ENCODE results near the gene RPS6KA1.

RPS6KA1 gene

GRCh38 chr1:26602378-26602959, 72.9 kb downstream of the RPS6KA1 start:
- Histone ChIP-seq H3K4me1 (ENCODE audit: insufficient read depth, low read length, severe bottlenecking) (no peaks in the 10 kb centered on the region), H3K36me3 (ENCODE audit: insufficient read depth, low read length) (no peaks in the 10 kb centered on the region), H3K4me3 (ENCODE audit: low read depth, low read length, poor library complexity, severe bottlenecking) (no peak overlapping the region), H3K4me2 (ENCODE audit: low read length) (no peak overlapping the region), H3K79me2 (ENCODE audit: insufficient read depth, low read length) (no peaks in the 10 kb centered on the region), H4K20me1 (ENCODE audit: insufficient read depth, low read length) (no peaks in the 10 kb centered on the region), H3K9ac (ENCODE audit: low read length) (no peak overlapping the region), H3F3A (ENCODE audit: insufficient read depth, low read length) (no peaks in the 10 kb centered on the region), H3K27me3 (ENCODE audit: insufficient read depth, low read length) (no peaks in the 10 kb centered on the region; the same call in 1 of the 2 replicates), H3K27ac (ENCODE audit: low read depth, low read length, poor library complexity, severe bottlenecking) (no peak overlapping the region), H3K9me3 (ENCODE audit: low read length) (no peaks in the 10 kb centered on the region), H3K9me2 (ENCODE audit: low read depth, low read length) (no peaks in the 10 kb centered on the region), H2AFZ (ENCODE audit: low read length) (no peak overlapping the region)
- TF ChIP-seq, protein P1, sequence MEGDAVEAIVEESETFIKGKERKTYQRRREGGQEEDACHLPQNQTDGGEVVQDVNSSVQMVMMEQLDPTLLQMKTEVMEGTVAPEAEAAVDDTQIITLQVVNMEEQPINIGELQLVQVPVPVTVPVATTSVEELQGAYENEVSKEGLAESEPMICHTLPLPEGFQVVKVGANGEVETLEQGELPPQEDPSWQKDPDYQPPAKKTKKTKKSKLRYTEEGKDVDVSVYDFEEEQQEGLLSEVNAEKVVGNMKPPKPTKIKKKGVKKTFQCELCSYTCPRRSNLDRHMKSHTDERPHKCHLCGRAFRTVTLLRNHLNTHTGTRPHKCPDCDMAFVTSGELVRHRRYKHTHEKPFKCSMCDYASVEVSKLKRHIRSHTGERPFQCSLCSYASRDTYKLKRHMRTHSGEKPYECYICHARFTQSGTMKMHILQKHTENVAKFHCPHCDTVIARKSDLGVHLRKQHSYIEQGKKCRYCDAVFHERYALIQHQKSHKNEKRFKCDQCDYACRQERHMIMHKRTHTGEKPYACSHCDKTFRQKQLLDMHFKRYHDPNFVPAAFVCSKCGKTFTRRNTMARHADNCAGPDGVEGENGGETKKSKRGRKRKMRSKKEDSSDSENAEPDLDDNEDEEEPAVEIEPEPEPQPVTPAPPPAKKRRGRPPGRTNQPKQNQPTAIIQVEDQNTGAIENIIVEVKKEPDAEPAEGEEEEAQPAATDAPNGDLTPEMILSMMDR (IDR thresholded peaks at IDR 0.05; ENCODE audit: low read length) = peak; percentile 82
- no peak for TF ChIP-seq EZH2 (IDR thresholded peaks at IDR 0.05; ENCODE audit: borderline replicate concordance, low read length)

DNA sequence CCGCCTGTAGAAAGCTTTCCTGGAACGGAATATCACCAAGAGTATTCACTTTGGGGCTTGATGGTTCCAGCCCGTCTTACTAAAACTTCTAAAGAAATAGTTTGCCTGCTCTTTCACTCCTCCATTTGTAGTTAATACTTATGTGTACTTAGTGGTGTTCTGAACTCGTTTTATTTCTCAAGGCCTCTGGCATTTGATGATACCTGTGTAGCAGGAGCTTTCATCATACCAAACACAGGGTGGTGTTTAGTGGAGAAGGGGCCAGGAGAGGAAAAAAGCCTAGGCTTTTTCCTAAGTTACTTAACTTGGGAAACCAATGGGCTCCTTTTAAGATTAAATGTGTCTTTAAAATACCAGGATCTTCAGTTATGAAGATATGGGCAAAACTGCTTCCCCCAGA, 74.3 kb downstream of the RPS6KA1 start:
- no peak overlapping the region for H3K4me2 ChIP-seq (ENCODE audit: low read length)
- no peak overlapping the region for H3K4me3 ChIP-seq (ENCODE audit: low read depth, low read length, poor library complexity, severe bottlenecking)
- no peaks in the 10 kb centered on the region for H3K4me1 ChIP-seq (ENCODE audit: insufficient read depth, low read length, severe bottlenecking)
- TF ChIP-seq, protein P1 (IDR thresholded peaks at IDR 0.05; ENCODE audit: low read length) = no peak
- no peak for TF ChIP-seq EZH2 (IDR thresholded peaks at IDR 0.05; ENCODE audit: borderline replicate concordance, low read length)
- no peak overlapping the region for H3K9ac ChIP-seq (ENCODE audit: low read length)
- no peaks in the 10 kb centered on the region; the same call in 1 of the 2 replicates for H3K27me3 ChIP-seq (ENCODE audit: insufficient read depth, low read length)
- H3F3A ChIP-seq (ENCODE audit: insufficient read depth, low read length) = no peaks in the 10 kb centered on the region
- no peaks in the 10 kb centered on the region for H3K36me3 ChIP-seq (ENCODE audit: insufficient read depth, low read length)
- H3K9me2 ChIP-seq (ENCODE audit: low read depth, low read length) = no peaks in the 10 kb centered on the region
- no peak overlapping the region for H3K27ac ChIP-seq (ENCODE audit: low read depth, low read length, poor library complexity, severe bottlenecking)
- no peaks in the 10 kb centered on the region for H3K79me2 ChIP-seq (ENCODE audit: insufficient read depth, low read length)
- no peaks in the 10 kb centered on the region for H4K20me1 ChIP-seq (ENCODE audit: insufficient read depth, low read length)
- no peaks in the 10 kb centered on the region for H3K9me3 ChIP-seq (ENCODE audit: low read length)
- H2AFZ ChIP-seq (ENCODE audit: low read length) = no peak overlapping the region

- Histone ChIP-seq H3K9me3 (ENCODE audit: low read length) (no peaks in the 10 kb centered on the region), H2AFZ (ENCODE audit: low read length) (no peak overlapping the region), H4K20me1 (ENCODE audit: insufficient read depth, low read length) (no peaks in the 10 kb centered on the region), H3K36me3 (ENCODE audit: insufficient read depth, low read length) (no peaks in the 10 kb centered on the region), H3K79me2 (ENCODE audit: insufficient read depth, low read length) (no peaks in the 10 kb centered on the region), H3K4me1 (ENCODE audit: insufficient read depth, low read length, severe bottlenecking) (no peaks in the 10 kb centered on the region), H3F3A (ENCODE audit: insufficient read depth, low read length) (no peaks in the 10 kb centered on the region), H3K4me3 (ENCODE audit: low read depth, low read length, poor library complexity, severe bottlenecking) (no peak overlapping the region), H3K9me2 (ENCODE audit: low read depth, low read length) (no peaks in the 10 kb centered on the region), H3K27me3 (ENCODE audit: insufficient read depth, low read length) (no peaks in the 10 kb centered on the region; the same call in 1 of the 2 replicates), H3K4me2 (ENCODE audit: low read length) (no peak overlapping the region), H3K27ac (ENCODE audit: low read depth, low read length, poor library complexity, severe bottlenecking) (no peak overlapping the region), H3K9ac (ENCODE audit: low read length) (no peak overlapping the region)
- TF ChIP-seq, protein P1 (IDR thresholded peaks at IDR 0.05; ENCODE audit: low read length) = no peak
- no peak for TF ChIP-seq EZH2 (IDR thresholded peaks at IDR 0.05; ENCODE audit: borderline replicate concordance, low read length)
These were observed 77.6 kb downstream of the RPS6KA1 start for GRCh38 chr1:26607186-26607585.

Data from OCI-LY1 (cell line).